Measurements from ENCODE around the gene BCL2L12. TPM values are rescaled to one million over a fixed set of nuclear protein-coding genes. Genes with fewer than 3 reads are reported as not detected.

BCL2L12 gene
- total RNA-seq, 2 experiments from 2014 or later = 87.2 to 89.1 TPM

GRCh38 chr19:49681830-49682229 lies 16.1 kb downstream of the BCL2L12 start:
- intact Hi-C loops (cut with micrococcal nuclease) = no loop called here

DNA sequence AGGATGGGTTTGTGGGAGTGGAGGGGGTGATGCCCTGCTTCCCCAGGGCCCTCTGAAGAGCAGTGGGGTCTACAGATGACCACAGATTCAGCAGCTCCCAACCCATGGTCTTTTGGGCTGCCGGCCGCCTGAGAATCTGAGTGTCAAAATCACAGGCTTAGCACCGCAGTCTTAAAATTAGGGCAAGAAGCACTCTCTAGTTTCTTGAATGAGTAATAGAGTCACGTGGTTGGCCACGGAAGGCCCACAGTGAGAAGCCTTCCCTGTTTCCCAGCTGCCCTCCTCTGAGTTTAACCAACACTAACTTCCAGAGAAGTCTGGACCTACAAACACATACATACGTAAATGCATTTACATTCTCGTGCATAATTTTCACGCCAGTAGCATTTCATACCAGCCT lies 16.5 kb downstream of the BCL2L12 start:
- peak overlapping the region; percentile 51 for H3K27ac Mint-ChIP-seq
- ChIA-PET CTCF (interaction anchor here (1.9 to 2.2 kb wide), 2 partner anchors 10 to 134 kb away, joined by 4 to 12 read pairs; no protein-coding TSS in a partner anchor), POLR2A (no interaction called here)
- H3K27me3 Mint-ChIP-seq = no peaks in the 10 kb centered on the region
- H3K9me3 Mint-ChIP-seq = no peaks in the 10 kb centered on the region
- no peak overlapping the region for H3K4me3 Mint-ChIP-seq
- peaks cover 43% of the 10 kb centered on the region for H3K36me3 Mint-ChIP-seq
- DNase-seq = no peak
- H3K4me1 Mint-ChIP-seq (ENCODE audit: low read depth) = peaks cover 37% of the 10 kb centered on the region
- intact Hi-C loops (cut with micrococcal nuclease) = no loop called here

More at GRCh38 chr19:49681830-49682229, 16.1 kb downstream of the BCL2L12 start:
- Mint-ChIP-seq H3K9me3 (no peaks in the 10 kb centered on the region), H3K27ac (peak overlapping the region; percentile 38), H3K36me3 (peaks cover 39% of the 10 kb centered on the region), H3K4me3 (no peak overlapping the region), H3K27me3 (no peaks in the 10 kb centered on the region), H3K4me1 (ENCODE audit: low read depth) (peaks cover 37% of the 10 kb centered on the region)
- POLR2A ChIA-PET = no interaction called here
- CTCF ChIA-PET = interaction anchor here (0.9 to 2.2 kb wide), 4 partner anchors 10 to 133 kb away, joined by 3 to 12 read pairs (median 4); partner anchors contain the start of gene SCAF1
- DNase-seq = no peak

GRCh38 chr19:49683814-49684250 lies 18.1 kb downstream of the BCL2L12 start:
- Mint-ChIP-seq H3K9me3 (no peaks in the 10 kb centered on the region), H3K36me3 (peaks cover 54% of the 10 kb centered on the region), H3K4me1 (ENCODE audit: low read depth) (peaks cover 31% of the 10 kb centered on the region), H3K27ac (no peak overlapping the region), H3K4me3 (no peak overlapping the region), H3K27me3 (no peaks in the 10 kb centered on the region)
- POLR2A ChIA-PET = interaction anchor here (1.0 kb wide), 1 partner anchor 25 kb away, joined by 3 read pairs; no protein-coding TSS in a partner anchor
- CTCF ChIA-PET = interaction anchor here (1.0 to 1.6 kb wide), 4 partner anchors 9 to 24 kb away, joined by 3 to 4 read pairs (median 3); no protein-coding TSS in a partner anchor
- DNase-seq = no peak
- intact Hi-C loops (cut with micrococcal nuclease) = no loop called here

DNA sequence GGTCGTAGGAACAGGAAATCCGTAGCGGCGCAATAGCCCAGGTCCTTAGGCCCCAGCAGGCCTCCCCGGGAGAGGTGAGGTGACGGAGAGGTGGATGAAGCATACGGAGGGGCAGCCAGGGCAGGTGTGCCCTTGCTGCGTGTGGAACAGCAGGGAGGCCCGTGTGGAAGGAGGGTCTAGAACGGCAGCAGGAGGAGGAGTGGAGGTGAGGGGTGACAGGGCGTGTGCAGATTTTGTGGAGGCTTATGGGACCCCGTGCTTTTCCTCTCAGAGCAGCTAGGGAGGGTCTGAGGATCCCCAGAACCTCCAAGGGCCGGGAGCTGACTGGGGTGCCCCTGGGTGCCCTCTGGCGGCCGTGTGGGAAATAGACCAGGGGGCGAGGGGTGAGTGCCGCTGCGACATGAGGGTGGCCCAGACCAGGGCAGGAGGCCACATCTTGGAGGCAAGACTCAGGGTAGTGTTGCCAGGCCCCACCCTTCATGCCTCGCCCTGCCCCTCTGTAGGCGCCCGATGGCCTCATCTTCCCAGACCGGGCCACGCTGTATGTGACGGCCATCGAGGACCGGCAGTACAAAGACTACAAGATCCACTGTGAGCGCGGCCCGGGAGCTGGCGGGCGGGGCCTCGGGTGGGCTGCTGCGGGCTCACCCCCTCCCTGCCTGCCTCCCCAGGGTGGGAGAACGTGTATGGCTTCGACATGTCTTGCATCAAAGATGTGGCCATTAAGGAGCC lies 18.7 kb downstream of the BCL2L12 start:
- H3K4me3 Mint-ChIP-seq = no peak overlapping the region
- H3K27me3 Mint-ChIP-seq = no peaks in the 10 kb centered on the region
- peaks cover 54% of the 10 kb centered on the region for H3K36me3 Mint-ChIP-seq
- CTCF ChIA-PET = interaction anchor here (0.6 to 1.6 kb wide), 10 partner anchors 9 to 178 kb away, joined by 3 to 5 read pairs (median 3); no protein-coding TSS in a partner anchor
- no peak overlapping the region for H3K27ac Mint-ChIP-seq
- no peaks in the 10 kb centered on the region for H3K9me3 Mint-ChIP-seq
- peak; percentile 39 for DNase-seq
- peaks cover 26% of the 10 kb centered on the region for H3K4me1 Mint-ChIP-seq (ENCODE audit: low read depth)
- intact Hi-C loops (cut with micrococcal nuclease) = no loop called here
- POLR2A ChIA-PET = interaction anchor here (1.0 kb wide), 1 partner anchor 25 kb away, joined by 3 read pairs; no protein-coding TSS in a partner anchor

DNA sequence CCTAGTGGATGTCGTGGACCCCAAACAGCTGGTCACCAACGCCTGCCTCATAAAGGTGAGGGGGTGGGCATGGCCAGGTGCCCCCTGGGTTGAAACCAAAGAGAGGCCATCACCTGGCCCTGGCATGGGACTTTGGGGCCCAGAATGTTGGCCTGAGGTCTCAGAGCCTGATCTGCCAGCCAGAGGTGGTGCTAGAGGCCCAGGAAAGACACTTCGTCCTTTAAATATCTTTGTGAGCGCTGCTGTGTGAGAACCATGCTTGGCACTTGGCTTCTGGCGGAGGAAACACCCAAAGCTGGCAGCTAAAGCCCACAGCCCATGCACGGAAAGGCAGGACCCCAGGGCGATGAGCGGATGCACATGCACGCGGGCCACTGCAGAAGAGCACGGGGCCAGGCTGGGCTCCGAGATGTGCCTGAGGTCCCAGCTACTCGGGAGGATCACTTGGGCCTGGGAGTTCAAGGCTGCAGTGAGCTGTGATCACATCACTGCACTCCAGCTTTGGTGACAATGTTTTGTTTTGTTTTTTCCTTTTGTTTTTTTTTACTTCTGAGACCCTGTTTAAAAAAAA lies 19.3 kb downstream of the BCL2L12 start:
- H3K36me3 Mint-ChIP-seq = peaks cover 54% of the 10 kb centered on the region
- ChIA-PET CTCF (interaction anchor here (0.6 to 1.6 kb wide), 10 partner anchors 8 to 179 kb away, joined by 3 to 5 read pairs (median 3); no protein-coding TSS in a partner anchor), POLR2A (interaction anchor here (0.5 to 1.0 kb wide), 3 partner anchors 11 to 75 kb away, joined by 3 to 4 read pairs (median 3); no protein-coding TSS in a partner anchor)
- no peaks in the 10 kb centered on the region for H3K27me3 Mint-ChIP-seq
- H3K4me1 Mint-ChIP-seq (ENCODE audit: low read depth) = peaks cover 23% of the 10 kb centered on the region
- H3K4me3 Mint-ChIP-seq = no peak overlapping the region
- H3K27ac Mint-ChIP-seq = no peak overlapping the region
- intact Hi-C loops (cut with micrococcal nuclease) = no loop called here
- no peak for DNase-seq
- no peaks in the 10 kb centered on the region for H3K9me3 Mint-ChIP-seq

DNA sequence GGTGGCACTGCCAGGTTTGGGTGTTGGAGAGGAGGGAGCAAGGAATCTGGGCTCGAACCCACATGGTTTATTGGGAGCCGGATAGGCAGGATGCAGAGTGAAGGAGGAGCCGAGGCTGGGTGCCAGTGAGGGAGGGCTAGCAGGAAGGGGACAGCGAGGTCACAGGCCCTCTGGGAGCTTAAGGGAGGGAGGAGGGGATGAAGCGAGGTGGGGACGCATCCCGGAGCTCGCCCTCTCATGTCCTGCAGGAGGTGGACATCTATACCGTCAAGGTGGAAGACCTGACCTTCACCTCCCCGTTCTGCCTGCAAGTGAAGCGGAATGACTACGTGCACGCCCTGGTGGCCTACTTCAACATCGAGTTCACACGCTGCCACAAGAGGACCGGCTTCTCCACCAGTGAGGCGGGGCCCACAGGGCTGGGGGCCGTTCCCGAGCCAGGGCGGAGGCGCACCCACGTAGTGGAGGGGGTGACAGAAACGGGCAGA lies 20.2 kb downstream of the BCL2L12 start:
- Mint-ChIP-seq H3K4me1 (ENCODE audit: low read depth) (peaks cover 23% of the 10 kb centered on the region), H3K27me3 (peaks cover 7% of the 10 kb centered on the region), H3K9me3 (no peaks in the 10 kb centered on the region), H3K36me3 (peaks cover 58% of the 10 kb centered on the region), H3K4me3 (no peak overlapping the region), H3K27ac (no peak overlapping the region)
- intact Hi-C loops (cut with micrococcal nuclease) = no loop called here
- DNase-seq = no peak
- ChIA-PET POLR2A (interaction anchor here (0.5 to 0.7 kb wide), 2 partner anchors 10 to 76 kb away, joined by 3 to 4 read pairs; no protein-coding TSS in a partner anchor), CTCF (interaction anchor here (1.0 to 1.2 kb wide), 2 partner anchors 116 to 179 kb away, joined by 3 to 5 read pairs; no protein-coding TSS in a partner anchor)

DNA sequence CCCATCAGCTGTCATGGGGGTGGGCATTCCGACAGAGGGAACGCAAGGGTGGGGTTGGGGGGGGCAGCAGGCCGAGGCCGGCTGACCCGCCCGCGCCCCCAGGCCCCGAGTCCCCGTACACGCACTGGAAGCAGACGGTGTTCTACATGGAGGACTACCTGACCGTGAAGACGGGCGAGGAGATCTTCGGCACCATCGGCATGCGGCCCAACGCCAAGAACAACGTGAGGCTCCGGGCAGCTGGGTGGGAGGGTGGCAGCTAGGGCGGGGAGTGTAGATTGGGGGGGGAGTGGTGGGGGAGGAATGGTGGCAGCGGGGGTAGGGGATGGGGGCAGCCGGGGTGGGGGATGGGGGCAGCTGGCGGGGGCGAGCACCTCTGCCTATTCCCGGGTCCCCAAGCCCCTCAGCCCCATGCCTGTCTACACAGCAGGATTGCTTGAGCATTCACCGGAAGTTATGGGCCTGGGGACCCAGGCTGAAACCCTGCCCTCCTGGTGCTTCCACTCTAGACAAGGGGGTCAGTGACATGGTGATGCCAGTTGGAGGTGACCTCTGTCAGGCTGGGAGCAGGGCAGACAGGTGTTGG lies 20.9 kb downstream of the BCL2L12 start:
- peaks cover 25% of the 10 kb centered on the region for H3K4me1 Mint-ChIP-seq (ENCODE audit: low read depth)
- H3K27me3 Mint-ChIP-seq = peaks cover 11% of the 10 kb centered on the region
- H3K27ac Mint-ChIP-seq = no peak overlapping the region
- CTCF ChIA-PET = interaction anchor here (1.3 kb wide), 1 partner anchor 180 kb away, joined by 3 read pairs; no protein-coding TSS in a partner anchor
- POLR2A ChIA-PET = no interaction called here
- intact Hi-C loops (cut with micrococcal nuclease) = no loop called here
- no peaks in the 10 kb centered on the region for H3K9me3 Mint-ChIP-seq
- DNase-seq = no peak
- H3K36me3 Mint-ChIP-seq = peaks cover 54% of the 10 kb centered on the region
- H3K4me3 Mint-ChIP-seq = no peak overlapping the region

DNA sequence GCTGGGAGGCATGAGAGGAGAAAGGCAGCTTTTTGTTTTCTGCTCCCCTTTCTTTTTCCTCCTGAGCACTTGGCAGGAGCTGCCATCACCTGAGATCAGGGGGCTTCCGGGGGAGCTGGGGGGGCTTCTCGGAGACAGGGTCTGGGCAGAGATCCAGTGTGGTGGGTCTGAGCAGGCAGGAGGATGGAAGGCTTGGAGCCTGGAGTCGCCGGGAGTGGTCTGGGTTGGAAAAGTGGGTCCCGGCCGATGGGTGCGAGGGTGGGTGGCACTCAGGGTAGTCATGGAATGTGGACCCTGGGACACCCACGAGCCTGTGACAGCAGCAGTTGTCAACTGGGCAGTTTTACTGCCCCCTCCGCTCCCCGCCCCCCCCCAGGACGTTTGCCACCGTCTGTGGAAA lies 21.4 kb downstream of the BCL2L12 start:
- CTCF ChIA-PET = interaction anchor here (1.3 kb wide), 1 partner anchor 181 kb away, joined by 3 read pairs; no protein-coding TSS in a partner anchor

DNA sequence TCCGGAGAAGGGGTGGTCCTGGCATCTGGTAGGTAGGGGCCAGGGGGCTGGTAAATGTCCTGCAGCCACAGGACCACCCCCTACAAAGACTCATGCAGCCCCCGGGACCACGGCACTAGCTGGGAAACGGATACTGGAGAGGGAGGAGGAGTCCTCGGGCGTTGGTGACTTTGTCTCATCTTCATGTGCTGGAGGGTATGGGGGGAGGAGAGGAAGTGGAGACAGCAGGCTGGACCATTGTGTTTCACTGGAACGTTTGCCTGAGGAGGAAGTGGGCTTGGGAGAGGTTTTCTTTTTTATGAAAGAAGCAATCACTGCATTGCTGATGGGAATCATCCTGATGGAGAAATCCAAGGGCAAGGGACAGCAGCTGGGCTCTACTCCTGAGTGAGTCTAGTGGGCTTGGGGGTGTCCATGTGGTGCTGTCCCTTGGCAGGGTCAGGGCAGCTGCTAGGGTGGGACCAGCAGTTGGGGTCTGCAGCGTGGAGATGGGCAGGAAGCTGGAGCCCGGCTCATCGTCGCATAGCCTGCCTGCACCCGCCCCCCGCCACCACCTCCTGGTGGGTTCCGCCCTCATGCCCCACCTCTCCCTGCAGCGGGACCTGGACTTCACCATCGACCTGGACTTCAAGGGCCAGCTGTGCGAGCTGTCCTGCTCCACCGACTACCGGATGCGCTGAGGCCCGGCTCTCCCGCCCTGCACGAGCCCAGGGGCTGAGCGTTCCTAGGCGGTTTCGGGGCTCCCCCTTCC lies 22.0 kb downstream of the BCL2L12 start:
- peaks cover 45% of the 10 kb centered on the region for H3K36me3 Mint-ChIP-seq
- peaks cover 15% of the 10 kb centered on the region for H3K27me3 Mint-ChIP-seq
- no peak for DNase-seq
- no peak overlapping the region for H3K27ac Mint-ChIP-seq
- POLR2A ChIA-PET = interaction anchor here (0.5 to 0.6 kb wide), 2 partner anchors 13 to 30 kb away, joined by 3 read pairs; no protein-coding TSS in a partner anchor
- H3K4me1 Mint-ChIP-seq (ENCODE audit: low read depth) = peaks cover 16% of the 10 kb centered on the region
- intact Hi-C loops (cut with micrococcal nuclease) = no loop called here
- CTCF ChIA-PET = interaction anchor here (1.3 kb wide), 1 partner anchor 182 kb away, joined by 3 read pairs; no protein-coding TSS in a partner anchor
- H3K9me3 Mint-ChIP-seq = no peaks in the 10 kb centered on the region
- H3K4me3 Mint-ChIP-seq = no peak overlapping the region

More for the DNA sequence above, 21.4 kb downstream of the BCL2L12 start:
- no peak for DNase-seq
- Mint-ChIP-seq H3K36me3 (peaks cover 50% of the 10 kb centered on the region), H3K9me3 (no peaks in the 10 kb centered on the region), H3K27ac (no peak overlapping the region), H3K4me1 (ENCODE audit: low read depth) (peaks cover 20% of the 10 kb centered on the region), H3K4me3 (no peak overlapping the region), H3K27me3 (peaks cover 11% of the 10 kb centered on the region)
- POLR2A ChIA-PET = interaction anchor here (0.6 kb wide), 1 partner anchor 31 kb away, joined by 3 read pairs; no protein-coding TSS in a partner anchor
- intact Hi-C loops (cut with micrococcal nuclease) = no loop called here

DNA sequence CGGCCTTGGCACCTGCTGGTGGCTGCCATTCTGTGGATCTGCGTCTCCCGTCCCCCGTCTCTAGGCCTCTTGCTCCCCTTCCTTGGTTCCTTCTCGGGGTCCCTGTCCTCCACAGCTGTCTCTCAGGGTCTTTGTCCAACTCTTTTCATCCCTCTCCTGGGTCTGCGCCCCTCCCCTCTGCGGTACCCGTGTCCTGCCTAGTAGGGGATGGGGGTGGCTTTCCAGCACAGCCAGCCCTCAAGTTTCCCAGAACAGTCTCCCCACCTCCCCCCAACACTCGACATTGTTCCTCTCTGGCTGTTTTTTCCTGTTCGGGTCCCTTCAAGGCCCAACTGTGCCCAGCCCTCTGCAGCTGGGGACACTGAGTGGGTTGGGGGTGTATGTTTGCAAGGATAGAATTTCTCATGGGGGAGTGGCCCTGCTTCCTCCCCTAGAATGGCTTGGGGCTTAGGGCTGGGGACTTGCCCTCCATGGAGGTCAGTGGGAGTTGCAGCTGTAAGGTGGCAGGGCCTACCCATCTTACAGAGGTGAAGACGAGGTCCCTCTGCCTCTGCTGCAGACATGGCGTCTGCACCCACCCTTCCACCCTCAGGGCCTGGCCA lies 22.9 kb downstream of the BCL2L12 start:
- Mint-ChIP-seq H3K36me3 (peaks cover 41% of the 10 kb centered on the region), H3K27me3 (peaks cover 15% of the 10 kb centered on the region), H3K4me3 (no peak overlapping the region), H3K27ac (no peak overlapping the region), H3K9me3 (no peaks in the 10 kb centered on the region), H3K4me1 (ENCODE audit: low read depth) (peaks cover 16% of the 10 kb centered on the region)
- CTCF ChIA-PET = interaction anchor here (0.7 kb wide), 1 partner anchor 16 kb away, joined by 3 read pairs; no protein-coding TSS in a partner anchor
- intact Hi-C loops (cut with micrococcal nuclease) = no loop called here
- POLR2A ChIA-PET = interaction anchor here (0.5 kb wide), 1 partner anchor 12 kb away, joined by 3 read pairs; no protein-coding TSS in a partner anchor
- DNase-seq = no peak

Measured in activated CD4-positive, alpha-beta memory T cell treated with anti-CD3 and anti-CD28 coated beads for 36 hours (primary cell).